HG02938 (cell line): ENCODE data around the gene CAPN1.
"Not testable (repeated sequence)": the region's sequence is repeated elsewhere in the genome, so short reads cannot be mapped to it uniquely, and the experiment has no call there.

Experiments used
- ATAC-seq: cut with Tn5 transposase; IDR thresholded peaks from one replicate; pipeline ENCODE4 v1.9.1; 2021; ENCODE audit warnings: mild to moderate bottlenecking, moderate library complexity; ENCODE audit not compliant: unreplicated experiment

The CAPN1 gene

GRCh38 chr11:65181569-65182257, at the start of gene CAPN1:
Gene CAPN1, plus strand, starts transcription at chr11:65181928. Its CDS starts 774 bp downstream, at chr11:65182702.
- peak; percentile 58 for ATAC-seq

DNA sequence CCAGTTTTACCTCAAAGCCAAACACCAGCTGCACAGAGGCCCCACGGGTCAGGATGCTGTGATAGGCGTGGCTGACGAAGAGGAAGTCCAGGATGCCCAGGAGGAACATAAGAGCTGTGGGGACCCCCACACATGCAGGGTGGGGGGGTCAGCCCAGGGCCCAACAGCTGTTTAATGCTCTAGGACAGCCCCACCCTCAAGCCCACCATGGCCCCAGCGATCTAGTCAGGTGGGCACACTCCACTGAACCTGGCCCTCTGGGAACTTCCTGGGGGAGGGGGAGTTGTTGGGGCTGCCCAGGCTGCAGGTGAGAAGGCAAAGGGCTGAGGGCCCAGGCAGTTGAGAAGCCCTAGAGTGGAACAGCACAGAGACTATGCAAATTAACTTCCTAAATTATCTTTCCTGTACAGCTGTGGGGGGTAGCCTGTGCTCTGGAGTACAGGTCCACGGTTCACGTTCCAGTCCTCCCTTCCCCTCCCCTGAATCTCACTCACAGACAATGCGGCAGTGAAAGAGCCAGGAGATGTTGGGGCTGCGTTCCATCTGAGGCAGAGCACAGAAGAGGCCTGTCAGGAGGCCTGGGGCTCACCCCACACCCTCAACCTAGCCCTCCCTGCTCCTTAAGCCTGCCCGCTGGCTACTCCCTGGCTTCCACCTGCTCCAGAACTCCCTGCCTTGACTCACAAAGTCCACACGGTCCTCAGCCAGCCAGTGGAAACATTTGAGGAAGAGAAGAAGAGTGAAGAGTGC, 49.3 kb upstream of the CAPN1 start:
- ATAC-seq = no peak

- ATAC-seq = no peak
These were observed 48.6 kb upstream of the CAPN1 start for GRCh38 chr11:65132988-65133700.

DNA sequence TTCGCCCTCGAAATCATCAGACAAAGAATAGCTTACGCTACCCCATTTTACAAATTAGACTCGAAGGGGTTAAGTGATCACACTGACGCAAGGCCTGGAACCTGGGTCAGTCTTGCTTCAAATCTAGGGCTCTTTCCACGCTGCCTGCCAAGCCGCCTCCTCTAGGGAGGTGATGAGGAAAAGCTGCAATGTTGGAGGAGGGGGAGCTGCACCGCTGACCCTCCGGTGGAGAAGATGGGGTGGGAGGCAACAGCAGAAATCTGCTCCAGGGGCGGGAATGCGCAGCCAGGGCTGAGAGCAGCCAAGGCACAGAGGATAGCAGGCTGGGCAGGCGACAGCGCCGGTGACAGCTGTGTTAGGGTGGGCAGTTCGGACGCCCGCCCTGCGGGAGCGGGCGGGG, 48.0 kb upstream of the CAPN1 start:
- ATAC-seq = no peak

DNA sequence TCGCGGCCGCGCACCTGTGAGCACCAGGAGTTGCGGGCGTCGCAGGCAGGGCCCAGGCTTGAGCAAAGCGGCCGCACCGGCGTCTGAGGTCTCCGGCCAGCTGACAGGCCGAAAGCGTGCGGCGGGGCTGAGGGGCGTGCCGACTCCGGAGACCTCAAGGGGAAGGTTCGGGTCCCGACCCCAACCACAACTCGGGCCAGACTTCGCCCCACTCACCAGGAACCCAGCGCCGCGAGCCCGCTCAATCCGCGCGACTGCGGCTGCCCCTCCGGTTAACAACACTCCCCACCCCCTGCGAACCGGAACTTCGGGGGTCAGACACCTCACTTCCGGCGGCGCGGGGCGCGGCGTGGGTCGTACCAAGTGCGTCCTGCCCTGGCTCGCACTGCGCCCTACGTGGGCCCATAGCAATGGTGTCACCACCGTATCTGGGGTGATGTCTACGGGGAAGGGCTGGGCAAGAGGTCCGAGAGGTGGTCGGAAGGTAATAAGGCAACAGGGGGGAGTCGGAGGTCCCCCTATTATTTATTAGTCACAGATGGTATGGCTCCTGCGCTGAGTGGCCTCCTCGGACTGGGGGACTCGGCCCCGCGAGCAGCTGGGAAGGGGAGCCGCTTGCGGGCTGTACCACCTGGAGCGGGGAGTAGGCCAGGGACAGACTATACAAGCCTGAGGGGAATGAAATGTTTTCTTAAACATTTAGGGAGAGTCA, 47.3 kb upstream of the CAPN1 start, which contains the start of gene SYVN1:
Gene SYVN1, minus strand, starts transcription at position 280 of the 712 bp plus-strand sequence. CDS start 918 bp downstream, outside the sequence.
- peak; percentile 54 for ATAC-seq

DNA sequence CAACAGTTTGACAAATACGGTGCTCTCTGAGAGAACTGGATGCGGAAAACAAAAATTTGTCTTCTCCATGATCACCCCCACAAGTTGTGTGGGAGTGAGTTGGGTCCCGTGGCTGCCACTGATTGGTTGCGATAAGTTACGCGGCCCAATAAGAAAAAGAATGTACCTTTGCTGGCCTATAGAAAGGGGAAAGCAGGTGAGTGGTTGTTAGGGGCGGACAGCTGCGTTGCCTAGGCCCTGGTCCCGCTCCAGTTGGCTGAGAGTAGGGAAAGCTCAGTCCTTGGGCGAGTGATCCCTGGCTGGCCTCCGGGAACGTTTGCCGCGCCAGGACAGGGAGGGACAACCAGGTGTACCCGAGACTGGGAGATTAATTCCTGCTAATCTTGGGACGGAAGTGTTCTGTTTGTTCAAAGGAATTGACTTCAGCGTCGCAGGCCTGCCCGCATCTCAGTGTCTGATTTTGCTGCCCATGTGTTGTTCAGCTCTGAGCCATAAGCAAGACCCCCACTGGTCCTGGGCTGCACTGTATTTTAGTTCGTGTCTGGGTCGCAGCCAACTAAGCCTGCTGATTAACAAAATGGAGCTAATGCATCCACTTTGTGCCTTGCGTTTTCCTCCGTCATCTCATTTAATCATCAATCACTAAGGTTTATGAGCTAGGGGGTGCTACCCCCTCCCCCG, 46.6 kb upstream of the CAPN1 start:
- peak; percentile 73 for ATAC-seq

DNA sequence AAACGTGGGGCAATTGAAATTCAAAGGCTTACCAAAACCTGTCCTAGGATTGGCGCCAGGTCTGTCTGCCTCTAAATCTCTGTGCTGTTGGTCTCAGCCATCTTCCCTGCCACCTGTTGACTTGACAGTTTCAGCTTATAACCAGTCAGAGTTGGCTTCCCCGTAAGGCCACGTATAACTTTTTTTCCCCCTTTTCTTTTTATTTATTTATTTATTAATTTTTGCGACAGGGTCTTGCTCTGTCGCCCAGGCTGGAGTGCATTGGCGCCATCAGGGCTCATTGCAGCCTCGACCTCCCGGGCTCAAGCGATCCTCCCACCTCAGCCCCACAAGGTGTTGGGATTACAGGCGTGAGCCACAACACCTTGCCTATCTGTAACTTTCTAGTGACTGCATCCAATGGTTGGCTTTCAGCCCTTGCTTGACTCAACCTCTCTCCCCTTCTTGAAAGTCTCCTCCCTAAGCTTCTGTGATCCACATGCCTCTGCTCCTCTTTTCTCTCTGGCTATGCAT, 46.0 kb upstream of the CAPN1 start:
- no peak for ATAC-seq

DNA sequence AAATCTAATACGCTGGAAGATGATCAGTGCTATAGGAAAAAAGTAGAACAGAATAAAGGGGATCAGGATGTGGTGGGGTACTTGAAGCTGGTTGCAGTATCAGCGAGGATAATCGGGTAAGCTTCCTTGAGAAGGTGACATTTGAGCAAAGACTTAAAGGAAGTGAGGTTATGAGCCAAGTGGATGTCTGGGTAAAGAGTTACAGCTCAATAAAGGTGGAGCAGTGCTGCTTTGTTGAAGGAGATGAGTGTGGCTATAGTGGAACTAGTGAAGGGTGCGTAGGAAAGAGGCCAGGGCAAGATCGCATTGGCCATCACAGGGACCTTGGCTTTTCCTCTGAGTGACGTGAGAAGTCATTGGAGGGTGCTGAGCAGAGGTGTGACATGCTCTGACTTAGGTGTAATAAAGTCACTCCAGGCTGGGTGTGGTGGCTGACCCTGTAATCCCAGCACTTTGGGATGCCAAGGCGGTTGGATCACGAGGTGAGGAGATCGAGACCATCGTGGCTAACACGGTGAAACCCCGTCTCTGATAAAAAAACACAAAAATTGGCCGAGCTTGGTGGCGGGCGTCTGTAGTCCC, 45.1 kb upstream of the CAPN1 start:
- ATAC-seq = no peak

- ATAC-seq = no peak
These were observed 39.7 kb upstream of the CAPN1 start for GRCh38 chr11:65141896-65142494.

GRCh38 chr11:65147352-65148075, 34.2 kb upstream of the CAPN1 start:
- ATAC-seq = no peak

DNA sequence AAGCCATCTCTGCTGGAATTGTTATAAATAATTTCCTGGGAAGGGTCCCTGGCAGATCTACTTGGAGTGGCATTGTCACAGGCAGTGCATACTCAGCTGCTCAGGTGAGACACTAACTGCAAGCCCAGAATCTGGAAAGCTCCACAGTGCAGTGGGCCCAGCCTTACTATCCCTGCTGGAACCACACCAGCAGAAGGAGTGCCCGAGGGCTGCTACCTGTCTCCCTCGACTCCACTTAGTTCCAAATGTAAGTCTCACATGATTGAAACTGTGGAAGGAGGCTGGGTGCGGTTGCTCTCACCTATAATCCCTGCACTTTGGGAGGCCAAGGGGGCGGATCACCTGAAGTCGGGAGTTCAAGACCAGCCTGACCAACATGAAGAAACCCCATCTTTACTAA, 33.1 kb upstream of the CAPN1 start:
- no peak for ATAC-seq

- ATAC-seq = not testable (repeated sequence)
These were observed 31.6 kb upstream of the CAPN1 start for GRCh38 chr11:65150131-65150508.

DNA sequence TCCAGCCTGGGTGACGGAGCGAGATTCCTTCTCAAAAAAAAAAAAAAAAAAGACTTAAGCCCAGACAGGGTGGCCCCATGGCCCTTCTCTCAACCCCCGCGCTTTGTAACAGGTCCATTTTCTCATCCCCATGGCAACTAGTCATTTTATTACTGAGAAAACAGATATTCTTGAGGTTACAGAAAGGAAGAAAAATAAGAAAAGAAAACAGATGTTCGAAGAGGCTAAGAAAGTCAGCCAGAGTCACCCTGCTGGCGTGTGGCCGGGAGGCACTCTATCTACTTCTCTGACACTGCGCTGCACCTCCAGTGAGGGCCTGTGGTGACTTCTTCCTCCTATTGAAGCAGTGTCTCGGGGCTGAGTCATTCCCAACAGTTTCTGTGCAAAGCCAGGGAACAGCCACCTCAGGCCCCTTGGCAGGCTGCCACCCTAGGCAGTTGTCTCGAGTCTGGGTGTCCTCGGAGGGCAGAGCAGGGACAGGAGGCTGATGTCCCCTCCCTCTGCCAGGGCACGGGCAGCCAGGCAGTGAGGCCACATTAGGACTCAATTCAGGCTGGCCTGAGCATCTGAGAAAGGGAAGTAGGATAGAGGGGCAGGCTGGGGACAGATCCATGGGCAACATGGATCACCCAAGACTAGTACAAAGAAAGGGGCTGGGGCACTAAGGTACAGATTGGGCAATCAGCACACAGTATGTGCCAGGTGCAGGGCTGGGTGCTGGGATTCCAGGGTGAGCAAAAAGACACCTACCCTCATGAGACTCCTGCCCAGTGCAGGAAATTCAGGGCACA, 31.0 kb upstream of the CAPN1 start:
- ATAC-seq = no peak

DNA sequence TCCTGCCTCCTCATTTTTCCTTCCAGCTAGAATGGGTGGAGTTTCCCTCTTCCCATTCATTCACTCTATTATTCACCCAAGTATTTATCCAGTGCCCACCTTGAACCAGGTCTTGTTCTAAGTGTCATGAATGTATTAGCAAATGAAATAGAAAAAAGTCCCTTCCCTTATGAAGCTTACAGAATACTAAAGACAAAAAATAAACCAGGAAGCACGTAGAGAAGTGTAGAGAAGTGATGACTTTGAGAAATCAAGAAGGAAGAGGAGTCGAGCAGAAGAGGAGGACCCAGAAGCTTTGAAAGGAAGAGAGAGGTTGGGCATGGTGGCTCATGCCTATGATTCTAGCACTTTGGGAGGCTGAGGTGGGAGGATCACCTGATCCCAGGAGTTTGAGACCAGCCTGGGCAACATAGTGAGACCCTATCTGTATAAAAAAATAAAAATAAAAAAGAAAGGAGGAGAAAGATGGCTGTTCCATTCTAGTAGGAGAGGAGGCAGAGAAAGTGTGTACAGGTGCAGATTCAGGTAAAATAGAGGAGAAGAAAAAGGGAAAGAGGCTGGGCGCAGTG, 30.3 kb upstream of the CAPN1 start:
- no peak for ATAC-seq

DNA sequence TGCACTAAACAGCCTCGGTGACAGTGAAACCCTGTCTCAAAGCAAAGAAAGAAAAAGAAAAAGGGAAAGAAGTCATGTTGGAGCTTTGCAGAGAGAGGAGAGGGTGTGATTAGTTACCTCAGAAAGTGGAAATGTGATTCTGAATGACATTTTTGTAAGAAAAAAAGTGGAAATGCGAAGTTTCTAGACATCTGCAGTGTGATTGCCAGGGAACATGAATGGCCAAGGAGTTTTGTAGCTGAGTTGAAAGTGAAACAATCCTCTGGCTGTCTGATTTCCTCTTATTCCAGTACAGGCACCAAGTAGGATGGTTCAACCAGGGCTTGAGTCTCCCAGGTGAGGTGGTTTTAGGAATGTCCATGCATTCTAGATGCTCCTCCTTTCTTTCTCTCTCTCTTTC, 29.6 kb upstream of the CAPN1 start:
- ATAC-seq = no peak

- ATAC-seq = no peak
These were observed 25.5 kb upstream of the CAPN1 start for GRCh38 chr11:65156256-65156655.

- no peak for ATAC-seq
These were observed 24.8 kb upstream of the CAPN1 start for GRCh38 chr11:65156926-65157325.

DNA sequence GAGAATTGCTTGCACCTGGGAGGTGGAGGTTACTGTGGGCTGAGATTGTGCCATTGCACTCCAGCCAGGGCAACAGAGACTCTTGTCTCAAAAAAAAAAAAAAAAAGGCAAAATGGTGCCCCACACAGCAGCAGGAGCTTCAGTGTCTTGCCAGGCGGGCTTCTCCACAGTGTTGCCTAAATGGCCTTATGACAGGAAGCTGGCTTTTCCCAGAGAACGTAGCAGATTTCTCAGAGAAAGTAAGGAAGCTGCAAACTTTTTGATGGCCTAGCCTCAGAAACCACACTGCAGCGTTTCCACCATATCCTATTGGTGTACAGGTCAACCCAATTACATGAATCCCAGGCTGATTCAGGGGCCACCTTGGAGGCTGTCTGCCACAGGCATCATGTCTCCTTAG, 24.4 kb upstream of the CAPN1 start:
- ATAC-seq = no peak
